IMR-90 (cell line): ENCODE data around the gene SLC35C1. TPM values are rescaled to one million over a fixed set of nuclear protein-coding genes. Genes with fewer than 3 reads are reported as not detected.

Experiments
- BHLHE40 ChIP-seq: fragments of 150-350 bp; IDR thresholded peaks from 2 replicates; pipeline ENCODE4 v1.6.1; 2016; ENCODE audit warnings: mild to moderate bottlenecking, low read depth, low read length
- FOS ChIP-seq: fragments of 150-350 bp; IDR thresholded peaks from 2 replicates; pipeline ENCODE4 v1.6.1; 2016; ENCODE audit warnings: low read depth, low read length
- MAFK ChIP-seq: IDR thresholded peaks from 2 replicates; pipeline ENCODE4 v1.6.1; 2012; ENCODE audit warnings: low read depth, low read length, improper control_type of control experiment
- NFE2L2 ChIP-seq: fragments of 150-350 bp; IDR thresholded peaks from 2 replicates; pipeline ENCODE4 v1.6.1; 2016; ENCODE audit warnings: low read depth, mild to moderate bottlenecking, low read length
- polyA plus RNA-seq, 3 experiments: library from polyadenylated mRNA; depleted of rRNA; stranded (reverse); fragments of >200 nt; gene quantifications; 2 replicates each; pipeline ENCODE4 v1.2.3, GENCODE V29; 2012; ENCODE audit warnings: low replicate concordance in 1 of 3
- total RNA-seq: library from RNA; depleted of rRNA; stranded (reverse); fragments of >200 nt; gene quantifications from 2 replicates; pipeline ENCODE4 v1.2.3, GENCODE V29; 2012
- TF ChIP-seq, protein P1 (sequence below): fragments of 150-350 bp; IDR thresholded peaks from 2 replicates; pipeline ENCODE4 v1.6.1; 2016; ENCODE audit warnings: low read depth, mild to moderate bottlenecking, low read length, moderate library complexity, borderline replicate concordance

SLC35C1 gene
- total and polyA plus RNA-seq, 2 of the 4 experiments (the other 2 are of a cell fraction), result 4.3 to 27.1 TPM

DNA sequence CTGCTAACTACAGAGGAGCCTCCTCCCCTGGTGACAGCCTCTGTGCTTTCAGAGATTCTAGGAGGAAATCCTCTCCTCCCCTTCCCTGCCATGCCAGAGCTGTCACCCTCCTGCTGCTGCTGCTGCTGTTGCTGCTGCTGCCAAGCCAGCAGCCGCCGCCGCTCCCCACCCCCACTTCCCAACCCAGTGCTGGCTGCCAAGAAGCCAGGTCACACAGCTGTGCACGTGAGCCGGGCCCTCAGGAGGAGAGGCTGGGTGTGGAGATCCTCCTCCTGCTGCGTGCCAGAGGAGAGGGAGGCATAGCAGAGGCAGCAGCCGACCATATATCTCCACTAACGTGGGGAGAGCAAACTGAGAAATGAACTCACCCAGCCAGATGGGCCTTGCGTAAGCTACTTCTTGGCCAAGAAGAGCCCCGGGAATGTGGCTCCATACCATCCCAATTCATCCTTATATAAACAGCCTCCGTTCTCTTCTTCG lies 54.8 kb downstream of the SLC35C1 start (continued):
- TF ChIP-seq NFE2L2 (peak; percentile 47; the same call in 1 of the 2 replicates), FOS (peak; percentile 49; the same call in 1 of the 2 replicates), BHLHE40 (peak; percentile 100), MAFK (peak; percentile 21)
- TF ChIP-seq, protein P1, sequence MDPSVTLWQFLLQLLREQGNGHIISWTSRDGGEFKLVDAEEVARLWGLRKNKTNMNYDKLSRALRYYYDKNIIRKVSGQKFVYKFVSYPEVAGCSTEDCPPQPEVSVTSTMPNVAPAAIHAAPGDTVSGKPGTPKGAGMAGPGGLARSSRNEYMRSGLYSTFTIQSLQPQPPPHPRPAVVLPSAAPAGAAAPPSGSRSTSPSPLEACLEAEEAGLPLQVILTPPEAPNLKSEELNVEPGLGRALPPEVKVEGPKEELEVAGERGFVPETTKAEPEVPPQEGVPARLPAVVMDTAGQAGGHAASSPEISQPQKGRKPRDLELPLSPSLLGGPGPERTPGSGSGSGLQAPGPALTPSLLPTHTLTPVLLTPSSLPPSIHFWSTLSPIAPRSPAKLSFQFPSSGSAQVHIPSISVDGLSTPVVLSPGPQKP, result no peak
